ENCODE measurements around the gene OCIAD1. TPM values are rescaled to one million over a fixed set of nuclear protein-coding genes. Genes with fewer than 3 reads are reported as not detected.
"Not testable (repeated sequence)": the region's sequence is repeated elsewhere in the genome, so short reads cannot be mapped to it uniquely, and the experiment has no call there.

Gene OCIAD1
- total RNA-seq, 2 donors from 2014 or later: 57.4 to 85.4 TPM

DNA sequence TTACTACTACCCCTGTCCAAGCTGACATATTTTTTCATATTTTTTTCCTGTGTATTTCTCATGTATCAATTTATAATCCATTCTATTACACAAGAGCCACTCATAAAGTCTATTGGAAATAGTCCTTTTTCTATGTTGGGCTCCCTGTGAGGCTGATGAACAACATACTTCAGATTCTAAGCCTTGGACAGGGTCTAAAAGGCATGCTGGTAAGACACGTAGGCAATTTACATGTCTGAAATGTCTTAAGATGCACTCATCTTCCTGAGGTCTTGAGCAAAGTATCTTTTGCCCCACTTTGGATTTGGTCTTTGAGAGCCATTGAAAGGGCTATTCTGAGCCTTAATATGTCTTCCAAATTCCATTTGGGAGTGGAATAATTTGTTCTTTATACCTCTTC is 31.8 kb downstream of the OCIAD1 start:
- TF ChIP-seq, protein P1, sequence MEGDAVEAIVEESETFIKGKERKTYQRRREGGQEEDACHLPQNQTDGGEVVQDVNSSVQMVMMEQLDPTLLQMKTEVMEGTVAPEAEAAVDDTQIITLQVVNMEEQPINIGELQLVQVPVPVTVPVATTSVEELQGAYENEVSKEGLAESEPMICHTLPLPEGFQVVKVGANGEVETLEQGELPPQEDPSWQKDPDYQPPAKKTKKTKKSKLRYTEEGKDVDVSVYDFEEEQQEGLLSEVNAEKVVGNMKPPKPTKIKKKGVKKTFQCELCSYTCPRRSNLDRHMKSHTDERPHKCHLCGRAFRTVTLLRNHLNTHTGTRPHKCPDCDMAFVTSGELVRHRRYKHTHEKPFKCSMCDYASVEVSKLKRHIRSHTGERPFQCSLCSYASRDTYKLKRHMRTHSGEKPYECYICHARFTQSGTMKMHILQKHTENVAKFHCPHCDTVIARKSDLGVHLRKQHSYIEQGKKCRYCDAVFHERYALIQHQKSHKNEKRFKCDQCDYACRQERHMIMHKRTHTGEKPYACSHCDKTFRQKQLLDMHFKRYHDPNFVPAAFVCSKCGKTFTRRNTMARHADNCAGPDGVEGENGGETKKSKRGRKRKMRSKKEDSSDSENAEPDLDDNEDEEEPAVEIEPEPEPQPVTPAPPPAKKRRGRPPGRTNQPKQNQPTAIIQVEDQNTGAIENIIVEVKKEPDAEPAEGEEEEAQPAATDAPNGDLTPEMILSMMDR (IDR thresholded peaks at IDR 0.05): no peak
- no peak for TF ChIP-seq POLR2A (IDR thresholded peaks at IDR 0.05)
- DNase-seq: no peak
- Histone ChIP-seq H3K4me3 (no peak overlapping the region), H3K36me3 (replicated peaks in 1 of 2; ENCODE audit: insufficient read depth in 1 of 2, low read depth in 2 of 2) (peaks cover 0 to 3% of the 10 kb centered on the region in 2 donors), H3K27ac (no peak overlapping the region), H3K27me3 (no peaks in the 10 kb centered on the region), H3K9me3 (no peaks in the 10 kb centered on the region), H3K4me1 (no peaks in the 10 kb centered on the region)
- intact Hi-C loops (cut with DNase I): no loop called here
- 43 to 85% methylated on average over 1 of the region's 1 CpG for WGBS, 2 donors
- no peak for ATAC-seq

GRCh38 chr4:48863728-48864127 is 32.8 kb downstream of the OCIAD1 start:
- Histone ChIP-seq H3K4me3 (no peak overlapping the region), H3K4me1 (no peaks in the 10 kb centered on the region), H3K27me3 (no peaks in the 10 kb centered on the region), H3K9me3 (no peaks in the 10 kb centered on the region), H3K27ac (no peak overlapping the region), H3K36me3 (replicated peaks in 1 of 2; ENCODE audit: insufficient read depth in 1 of 2, low read depth in 2 of 2) (peaks cover 0 to 3% of the 10 kb centered on the region in 2 donors)
- TF ChIP-seq, protein P1 (IDR thresholded peaks at IDR 0.05): no peak
- TF ChIP-seq POLR2A (IDR thresholded peaks at IDR 0.05): no peak
- ATAC-seq (no peak), DNase-seq (no peak)
- intact Hi-C loops (cut with DNase I): no loop called here
- 80 to 86% methylated on average over 4 of the region's 4 CpGs for WGBS, 2 donors

DNA sequence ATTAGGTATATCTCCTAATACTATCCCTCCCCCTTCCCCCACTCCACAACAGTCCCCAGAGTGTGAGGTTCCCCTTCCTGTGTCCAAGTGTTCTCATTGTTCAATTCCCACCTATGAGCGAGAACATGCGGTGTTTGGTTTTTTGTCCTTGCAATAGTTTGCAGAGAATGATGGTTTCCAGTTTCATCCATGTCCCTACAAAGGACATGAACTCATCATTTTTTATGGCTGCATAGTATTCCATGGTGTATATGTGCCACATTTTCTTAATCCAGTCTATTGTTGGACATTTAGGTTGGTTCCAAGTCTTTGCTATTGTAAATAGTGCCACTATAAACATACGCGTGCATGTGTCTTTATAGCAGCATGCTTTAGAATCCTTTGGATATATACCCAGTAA is 33.8 kb downstream of the OCIAD1 start:
- intact Hi-C loops (cut with DNase I); DNase-seq; H3K36me3 ChIP-seq (replicated peaks in 1 of 2; ENCODE audit: insufficient read depth in 1 of 2, low read depth in 2 of 2); H3K9me3 ChIP-seq; H3K27ac ChIP-seq; H3K27me3 ChIP-seq; H3K4me1 ChIP-seq; H3K4me3 ChIP-seq; ATAC-seq: not testable (repeated sequence)
- 94 to 96% methylated on average over 4 of the region's 4 CpGs for WGBS, 2 donors

- 85 to 100% methylated on average over 1 of the region's 1 CpG for WGBS, 2 donors
These were observed 47.1 kb downstream of the OCIAD1 start for GRCh38 chr4:48877827-48878535.

GRCh38 chr4:48879561-48880442 is 48.9 kb downstream of the OCIAD1 start:
- 64 to 70% methylated on average over 9 of the region's 9 CpGs for WGBS, 2 donors
- no peak overlapping the region for H3K27ac ChIP-seq
- no peaks in the 10 kb centered on the region for H3K27me3 ChIP-seq
- no peaks in the 10 kb centered on the region for H3K36me3 ChIP-seq (replicated peaks in 1 of 2; ENCODE audit: insufficient read depth in 1 of 2, low read depth in 2 of 2)
- H3K4me1 ChIP-seq: no peaks in the 10 kb centered on the region
- no peak overlapping the region for H3K4me3 ChIP-seq
- H3K9me3 ChIP-seq: no peaks in the 10 kb centered on the region
- intact Hi-C loops (cut with DNase I): no loop called here
- DNase-seq (no peak), ATAC-seq (no peak)
- TF ChIP-seq, protein P1 (IDR thresholded peaks at IDR 0.05): no peak
- TF ChIP-seq POLR2A (IDR thresholded peaks at IDR 0.05): no peak

More at GRCh38 chr4:48877827-48878535, 47.1 kb downstream of the OCIAD1 start:
- Histone ChIP-seq H3K9me3 (no peaks in the 10 kb centered on the region), H3K36me3 (replicated peaks in 1 of 2; ENCODE audit: insufficient read depth in 1 of 2, low read depth in 2 of 2) (no peaks in the 10 kb centered on the region), H3K4me1 (no peaks in the 10 kb centered on the region), H3K27me3 (no peaks in the 10 kb centered on the region), H3K27ac (no peak overlapping the region), H3K4me3 (no peak overlapping the region)
- TF ChIP-seq, protein P1 (IDR thresholded peaks at IDR 0.05): no peak
- no peak for TF ChIP-seq POLR2A (IDR thresholded peaks at IDR 0.05)
- ATAC-seq (no peak), DNase-seq (no peak)
- intact Hi-C loops (cut with DNase I): no loop called here

DNA sequence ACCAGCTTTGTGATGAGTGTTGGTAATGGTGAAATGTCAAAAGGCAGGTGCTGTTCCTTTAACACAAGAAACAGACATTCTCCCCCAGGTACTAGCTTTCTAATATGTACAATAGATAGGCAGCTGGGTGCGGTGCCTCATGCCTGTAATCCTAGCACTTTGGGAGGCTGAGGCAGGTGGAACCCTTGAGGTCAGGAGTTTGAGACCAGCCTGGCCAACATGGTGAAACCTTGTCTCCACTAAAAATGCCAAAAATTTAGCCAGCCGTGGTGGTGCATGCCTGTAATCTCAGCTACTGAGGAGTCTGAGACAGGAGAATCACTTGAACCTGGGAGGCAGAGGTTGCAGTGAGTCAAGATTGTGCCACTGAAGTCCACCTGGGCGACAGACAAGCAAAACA is 50.8 kb downstream of the OCIAD1 start:
- H3K27ac ChIP-seq; H3K9me3 ChIP-seq; ATAC-seq; intact Hi-C loops (cut with DNase I); H3K36me3 ChIP-seq (replicated peaks in 1 of 2; ENCODE audit: insufficient read depth in 1 of 2, low read depth in 2 of 2); H3K4me1 ChIP-seq; DNase-seq; H3K27me3 ChIP-seq; H3K4me3 ChIP-seq: not testable (repeated sequence)
- WGBS, 2 donors: 39 to 40% methylated on average over 3 of the region's 3 CpGs

DNA sequence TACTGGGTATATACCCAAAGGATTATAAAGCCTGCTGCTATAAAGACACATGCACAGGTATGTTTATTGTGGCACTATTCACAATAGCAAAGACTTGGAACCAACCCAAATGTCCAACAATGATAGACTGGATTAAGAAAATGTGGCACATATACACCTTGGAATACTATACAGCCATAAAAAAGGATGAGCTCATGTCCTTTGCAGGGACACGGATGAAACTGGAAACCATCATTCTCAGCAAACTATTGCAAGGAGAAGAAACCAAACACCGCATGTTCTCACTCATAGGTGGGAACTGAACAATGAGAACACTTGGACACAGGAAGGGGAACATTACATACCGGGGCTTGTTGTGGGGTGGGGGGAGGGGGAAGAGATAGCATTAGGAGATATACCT is 58.9 kb downstream of the OCIAD1 start:
- H3K4me3 ChIP-seq; DNase-seq; ATAC-seq; H3K9me3 ChIP-seq; H3K4me1 ChIP-seq; H3K36me3 ChIP-seq (replicated peaks in 1 of 2; ENCODE audit: insufficient read depth in 1 of 2, low read depth in 2 of 2); intact Hi-C loops (cut with DNase I); H3K27me3 ChIP-seq; H3K27ac ChIP-seq: not testable (repeated sequence)
- WGBS, 2 donors: 95 to 100% methylated on average over 3 of the region's 3 CpGs
